Measurements from ENCODE around the gene CDC42EP1.
"Not testable (repeated sequence)": the region's sequence is repeated elsewhere in the genome, so short reads cannot be mapped to it uniquely, and the experiment has no call there.

The CDC42EP1 gene

DNA sequence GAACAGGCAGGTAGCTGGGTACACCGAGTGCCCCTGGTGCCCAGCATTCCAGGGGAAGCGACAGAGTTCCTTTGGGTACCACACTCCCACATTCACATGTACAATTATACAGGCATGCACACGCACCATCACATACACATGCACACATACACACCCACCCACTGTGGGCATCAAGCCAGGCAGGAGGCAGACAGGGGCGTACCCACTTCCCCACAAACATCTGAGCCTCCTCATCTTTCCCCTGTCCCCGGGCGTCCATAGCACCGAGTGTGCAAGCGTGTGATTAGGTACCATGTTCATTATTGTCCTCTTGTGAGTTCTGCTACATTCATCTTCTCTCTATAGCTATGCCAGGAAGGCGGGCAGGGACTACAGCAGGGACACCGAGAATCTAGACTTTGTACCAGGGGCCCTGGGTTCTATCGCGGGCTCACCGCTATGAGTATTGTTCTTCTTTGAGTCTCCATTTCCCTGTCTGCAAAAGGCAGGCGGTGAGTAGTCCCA, 39.0 kb upstream of the CDC42EP1 start:
- DNase-seq (ENCODE audit: extremely low spot score): no peak
- TF ChIP-seq TARDBP (IDR thresholded peaks at IDR 0.05) (no peak), ELF4 (IDR thresholded peaks at IDR 0.05) (no peak), ARNT (IDR thresholded peaks at IDR 0.05) (no peak)
- ChIA-PET POLR2A (no interaction called here), CTCF (interaction anchor here (1.7 kb wide), 1 partner anchor 85 kb away, joined by 5 read pairs; no protein-coding TSS in a partner anchor)

DNA sequence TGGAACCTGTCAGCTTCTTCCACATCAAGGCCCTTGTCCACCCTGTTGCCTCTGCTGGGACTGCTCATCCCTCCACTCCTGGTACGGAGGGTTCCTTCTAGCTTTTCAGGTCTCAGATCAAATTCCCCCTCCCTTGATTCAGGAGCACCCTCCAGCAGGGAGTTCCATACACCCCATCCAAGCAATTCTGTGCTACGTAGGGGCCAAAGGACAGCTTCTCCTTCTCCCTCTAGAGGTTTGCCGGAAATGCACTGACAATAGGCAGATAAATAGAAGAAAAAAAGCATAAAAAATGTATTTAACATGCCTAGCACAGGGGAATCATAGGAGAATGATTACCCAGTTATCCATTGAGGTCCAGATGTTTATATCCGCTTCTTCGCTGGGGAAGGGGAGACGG, 37.8 kb upstream of the CDC42EP1 start:
- DNase-seq (ENCODE audit: extremely low spot score): no peak
- ChIA-PET POLR2A (no interaction called here), CTCF (interaction anchor here (0.8 to 1.7 kb wide), 2 partner anchors 16 to 84 kb away, joined by 3 to 5 read pairs; no protein-coding TSS in a partner anchor)
- TF ChIP-seq ELF4 (IDR thresholded peaks at IDR 0.05) (no peak), HDGF (IDR thresholded peaks at IDR 0.05; ENCODE audit: borderline replicate concordance) (no peak), BHLHE40 (IDR thresholded peaks at IDR 0.05; ENCODE audit: borderline replicate concordance) (no peak), FOXK2 (IDR thresholded peaks at IDR 0.05) (no peak), FOXM1 (IDR thresholded peaks at IDR 0.05; ENCODE audit: borderline replicate concordance) (no peak), ZNF384 (IDR thresholded peaks at IDR 0.05) (no peak), SP1 (IDR thresholded peaks at IDR 0.05) (no peak), ARNT (IDR thresholded peaks at IDR 0.05) (no peak), SUZ12 (IDR thresholded peaks at IDR 0.05) (no peak), TARDBP (IDR thresholded peaks at IDR 0.05) (no peak), FOXA1 (IDR thresholded peaks at IDR 0.05) (no peak), NFRKB (IDR thresholded peaks at IDR 0.05) (no peak), LEF1 (IDR thresholded peaks at IDR 0.05; ENCODE audit: borderline replicate concordance) (no peak), L3MBTL2 (conservative IDR thresholded peaks at IDR 0.05) (no peak), CTBP1 (IDR thresholded peaks at IDR 0.05; ENCODE audit: borderline replicate concordance) (no peak)
- TF ChIP-seq, protein P1, sequence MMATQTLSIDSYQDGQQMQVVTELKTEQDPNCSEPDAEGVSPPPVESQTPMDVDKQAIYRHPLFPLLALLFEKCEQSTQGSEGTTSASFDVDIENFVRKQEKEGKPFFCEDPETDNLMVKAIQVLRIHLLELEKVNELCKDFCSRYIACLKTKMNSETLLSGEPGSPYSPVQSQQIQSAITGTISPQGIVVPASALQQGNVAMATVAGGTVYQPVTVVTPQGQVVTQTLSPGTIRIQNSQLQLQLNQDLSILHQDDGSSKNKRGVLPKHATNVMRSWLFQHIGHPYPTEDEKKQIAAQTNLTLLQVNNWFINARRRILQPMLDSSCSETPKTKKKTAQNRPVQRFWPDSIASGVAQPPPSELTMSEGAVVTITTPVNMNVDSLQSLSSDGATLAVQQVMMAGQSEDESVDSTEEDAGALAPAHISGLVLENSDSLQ (IDR thresholded peaks at IDR 0.05): no peak

DNA sequence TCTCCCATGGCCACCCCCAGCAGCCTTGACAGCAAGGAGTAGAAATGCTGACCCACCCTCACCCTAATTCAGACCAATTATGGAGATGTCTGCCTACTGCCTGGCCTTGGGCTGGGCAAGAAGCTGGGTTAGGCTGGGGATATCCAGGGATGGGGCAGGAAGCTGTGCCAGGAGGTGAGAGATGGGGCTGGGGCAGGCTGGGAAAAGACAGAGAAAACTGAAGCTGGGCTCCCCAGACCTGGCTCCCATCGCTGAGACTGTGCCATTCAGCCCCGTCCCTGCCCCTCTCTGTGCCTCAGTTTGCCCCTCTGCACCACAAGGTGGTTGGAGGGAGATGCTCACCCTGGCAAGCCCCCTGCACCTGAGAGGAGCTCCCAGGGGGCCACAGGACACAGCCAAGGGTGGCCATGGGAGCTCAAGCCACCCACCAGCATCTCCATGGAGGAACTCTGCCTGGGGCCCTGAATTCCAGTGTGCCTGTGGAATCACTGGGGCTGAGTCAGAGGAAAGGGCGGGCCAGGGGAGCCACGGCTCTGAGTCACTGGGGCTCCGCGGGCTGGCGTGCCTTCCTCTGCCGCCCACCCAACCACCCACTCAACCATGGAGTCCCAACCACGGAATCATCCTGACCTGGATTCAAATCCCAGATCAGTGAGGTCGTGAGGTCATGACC, 35.1 kb upstream of the CDC42EP1 start:
- ChIA-PET POLR2A (interaction anchor here (1.3 kb wide), 1 partner anchor 83 kb away, joined by 5 read pairs; the partner anchor contains the start of gene GGA1), CTCF (interaction anchor here (1.0 kb wide), 1 partner anchor 82 kb away, joined by 3 read pairs; no protein-coding TSS in a partner anchor)
- TF ChIP-seq ZNF384 (IDR thresholded peaks at IDR 0.05) (no peak), HDGF (IDR thresholded peaks at IDR 0.05; ENCODE audit: borderline replicate concordance) (no peak), SUZ12 (IDR thresholded peaks at IDR 0.05) (no peak), L3MBTL2 (conservative IDR thresholded peaks at IDR 0.05) (no peak), FOXM1 (IDR thresholded peaks at IDR 0.05; ENCODE audit: borderline replicate concordance) (no peak), ELF4 (IDR thresholded peaks at IDR 0.05) (no peak), FOXK2 (IDR thresholded peaks at IDR 0.05) (no peak), BHLHE40 (IDR thresholded peaks at IDR 0.05; ENCODE audit: borderline replicate concordance) (no peak), TARDBP (IDR thresholded peaks at IDR 0.05) (no peak), SP1 (IDR thresholded peaks at IDR 0.05) (no peak), ARNT (IDR thresholded peaks at IDR 0.05) (no peak), FOXA1 (IDR thresholded peaks at IDR 0.05) (no peak), NFRKB (IDR thresholded peaks at IDR 0.05) (no peak)
- TF ChIP-seq, protein P1 (IDR thresholded peaks at IDR 0.05): no peak
- DNase-seq (ENCODE audit: extremely low spot score): no peak

DNA sequence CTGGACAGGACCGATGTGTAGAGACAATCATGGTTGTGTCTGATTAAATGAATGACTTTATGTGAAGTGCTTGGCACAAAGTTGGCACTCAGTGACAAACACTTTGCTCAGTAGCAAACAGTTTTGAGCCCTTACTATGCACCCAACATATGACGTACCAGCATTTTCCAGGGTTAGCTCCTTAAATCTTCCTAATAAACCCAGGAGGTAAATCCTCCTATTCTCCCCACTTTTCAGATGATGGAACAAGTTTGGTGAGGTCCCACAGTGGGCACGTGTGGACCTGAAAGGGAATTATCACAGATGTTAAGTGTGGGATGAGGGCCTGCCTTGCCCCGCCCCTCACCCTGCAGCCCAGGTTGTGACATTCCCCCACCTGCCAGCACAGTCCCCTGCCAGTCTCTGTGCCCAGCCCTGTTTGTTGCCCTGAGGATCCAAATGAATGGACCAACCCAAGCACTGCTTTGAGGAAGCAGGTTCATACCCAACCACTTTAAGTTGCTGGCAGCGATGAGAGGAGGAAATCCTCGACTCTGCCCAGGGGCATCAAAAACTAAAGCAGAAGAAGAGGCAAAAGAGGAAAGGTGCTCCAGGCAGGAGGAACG, 34.4 kb upstream of the CDC42EP1 start:
- DNase-seq (ENCODE audit: extremely low spot score): no peak
- CTCF ChIA-PET: interaction anchor here (1.0 kb wide), 1 partner anchor 81 kb away, joined by 3 read pairs; no protein-coding TSS in a partner anchor
- no peak for TF ChIP-seq ELF4 (IDR thresholded peaks at IDR 0.05)
- TF ChIP-seq NFRKB (IDR thresholded peaks at IDR 0.05): no peak
- TF ChIP-seq BHLHE40 (IDR thresholded peaks at IDR 0.05; ENCODE audit: borderline replicate concordance): no peak
- TF ChIP-seq TARDBP (IDR thresholded peaks at IDR 0.05): no peak
- no peak for TF ChIP-seq FOXA1 (IDR thresholded peaks at IDR 0.05)
- TF ChIP-seq CTBP1 (IDR thresholded peaks at IDR 0.05; ENCODE audit: borderline replicate concordance): no peak
- TF ChIP-seq FOXM1 (IDR thresholded peaks at IDR 0.05; ENCODE audit: borderline replicate concordance): no peak
- TF ChIP-seq L3MBTL2 (conservative IDR thresholded peaks at IDR 0.05): no peak
- TF ChIP-seq HDGF (IDR thresholded peaks at IDR 0.05; ENCODE audit: borderline replicate concordance): no peak
- no peak for TF ChIP-seq ARNT (IDR thresholded peaks at IDR 0.05)
- no peak for TF ChIP-seq LEF1 (IDR thresholded peaks at IDR 0.05; ENCODE audit: borderline replicate concordance)
- no peak for TF ChIP-seq ZNF384 (IDR thresholded peaks at IDR 0.05)
- TF ChIP-seq FOXK2 (IDR thresholded peaks at IDR 0.05): no peak
- no peak for TF ChIP-seq SP1 (IDR thresholded peaks at IDR 0.05)
- no peak for TF ChIP-seq SUZ12 (IDR thresholded peaks at IDR 0.05)
- TF ChIP-seq, protein P1 (IDR thresholded peaks at IDR 0.05): no peak
- POLR2A ChIA-PET: no interaction called here

DNA sequence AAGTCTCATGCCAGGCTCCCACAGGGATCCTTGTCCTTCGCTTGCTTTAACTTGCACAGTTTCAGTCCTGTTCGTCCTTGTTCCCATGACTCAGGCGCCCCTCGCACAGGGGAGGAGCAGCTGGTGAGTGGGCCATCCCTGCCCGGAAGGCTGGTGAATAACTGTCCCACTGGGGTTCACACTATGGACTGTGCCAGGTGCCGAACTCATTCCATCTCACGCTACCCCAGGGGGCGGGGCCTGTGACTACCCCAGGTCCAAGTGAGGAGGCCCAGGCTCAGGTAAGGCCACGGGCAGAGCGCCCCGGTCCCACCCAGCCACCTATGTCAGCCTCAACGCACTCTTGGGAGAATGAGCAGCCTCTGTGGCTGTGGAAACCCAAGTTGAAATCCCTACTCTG, 33.9 kb upstream of the CDC42EP1 start:
- no peak for DNase-seq (ENCODE audit: extremely low spot score)
- ChIA-PET CTCF (no interaction called here), POLR2A (no interaction called here)
- TF ChIP-seq BHLHE40 (IDR thresholded peaks at IDR 0.05; ENCODE audit: borderline replicate concordance) (no peak), ELF4 (IDR thresholded peaks at IDR 0.05) (no peak), LEF1 (IDR thresholded peaks at IDR 0.05; ENCODE audit: borderline replicate concordance) (no peak), FOXA1 (IDR thresholded peaks at IDR 0.05) (no peak), ZNF384 (IDR thresholded peaks at IDR 0.05) (no peak), FOXM1 (IDR thresholded peaks at IDR 0.05; ENCODE audit: borderline replicate concordance) (no peak), ARNT (IDR thresholded peaks at IDR 0.05) (no peak), TARDBP (IDR thresholded peaks at IDR 0.05) (no peak), L3MBTL2 (conservative IDR thresholded peaks at IDR 0.05) (no peak), NFRKB (IDR thresholded peaks at IDR 0.05) (no peak), FOXK2 (IDR thresholded peaks at IDR 0.05) (no peak), CTBP1 (IDR thresholded peaks at IDR 0.05; ENCODE audit: borderline replicate concordance) (no peak), SUZ12 (IDR thresholded peaks at IDR 0.05) (no peak), HDGF (IDR thresholded peaks at IDR 0.05; ENCODE audit: borderline replicate concordance) (no peak), SP1 (IDR thresholded peaks at IDR 0.05) (no peak)
- TF ChIP-seq, protein P1 (IDR thresholded peaks at IDR 0.05): no peak

DNA sequence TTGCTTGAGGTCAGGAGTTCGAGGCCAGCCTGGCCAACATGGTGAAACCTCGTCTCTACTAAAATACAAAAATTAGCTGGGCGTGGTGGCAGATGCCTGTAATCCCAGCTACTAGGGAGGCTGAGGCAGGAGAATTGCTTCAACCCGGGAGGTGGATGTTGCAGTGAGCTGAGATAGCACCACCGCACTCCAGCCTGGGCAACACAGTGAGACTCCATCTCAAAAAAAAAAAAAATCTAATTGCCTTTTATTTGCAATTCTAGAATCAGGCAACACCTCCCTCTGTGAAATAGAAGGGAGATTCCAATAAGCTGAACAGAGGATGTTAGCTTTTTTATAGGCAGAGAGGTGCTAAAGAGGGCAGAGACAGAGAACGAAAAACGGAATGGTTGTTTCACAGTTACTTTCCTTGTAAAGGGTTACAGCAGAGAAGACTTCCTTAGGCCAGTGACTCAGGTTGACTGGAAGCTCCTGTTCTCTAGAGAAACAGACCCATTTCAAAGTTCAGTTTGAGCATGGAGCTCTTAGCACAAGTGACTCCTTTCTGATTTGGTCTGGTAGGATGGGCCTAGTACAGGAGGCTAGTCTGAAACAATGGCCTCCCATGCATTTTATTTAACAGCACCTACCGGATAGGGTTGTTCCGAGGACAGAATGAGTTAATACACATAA, 33.1 kb upstream of the CDC42EP1 start:
- not testable (repeated sequence) for DNase-seq (ENCODE audit: extremely low spot score)
- CTCF ChIA-PET: interaction anchor here (0.6 to 1.4 kb wide), 3 partner anchors 35 to 65 kb away, joined by 3 to 4 read pairs (median 4); no protein-coding TSS in a partner anchor
- POLR2A ChIA-PET: interaction anchor here (0.6 to 1.1 kb wide), 2 partner anchors 7 to 378 kb away, joined by 3 to 4 read pairs; partner anchors contain the start of gene CARD10

DNA sequence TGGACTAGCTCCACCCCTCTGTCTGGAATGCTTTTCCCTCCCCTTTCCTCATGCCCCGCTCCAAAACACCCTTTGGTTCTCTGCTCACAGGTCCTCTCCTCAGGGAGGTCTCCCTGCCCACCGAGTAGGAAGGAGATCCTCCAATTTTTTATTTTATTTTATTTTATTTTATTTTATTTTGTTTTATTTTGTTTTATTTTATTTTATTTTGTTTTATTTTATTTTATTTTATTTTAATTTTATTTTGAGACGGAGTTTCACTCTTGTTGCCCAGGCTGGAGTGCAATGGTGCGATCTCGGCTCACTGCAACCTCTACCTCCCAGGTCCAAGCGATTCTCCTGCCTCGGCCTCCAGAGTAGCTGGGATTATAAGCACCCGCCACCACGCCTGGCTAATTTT, 32.3 kb upstream of the CDC42EP1 start:
- DNase-seq (ENCODE audit: extremely low spot score): not testable (repeated sequence)
- POLR2A ChIA-PET: interaction anchor here (1.1 kb wide), 1 partner anchor 8 kb away, joined by 3 read pairs; the partner anchor contains the start of gene CARD10
- CTCF ChIA-PET: interaction anchor here (0.6 to 1.4 kb wide), 4 partner anchors 34 to 64 kb away, joined by 3 to 4 read pairs (median 4); no protein-coding TSS in a partner anchor
